DND-41 (cell line): Measurements from ENCODE around the gene ZMYM4.

ENCODE experiments used
- ATAC-seq: fragments of 200-7000 bp; cut with Tn5 transposase; 3 replicates; pipeline ENCODE4 v1.9.1; 2021; ENCODE audit warnings: low read depth; ENCODE audit not compliant: insufficient read depth
- DNase-seq: peaks from one replicate; pipeline ENCODE4 v3.0.0-alpha.2; 2020
- H2AFZ ChIP-seq: 2 replicates; pipeline ENCODE4 v1.6.0; 2012; ENCODE audit warnings: low read depth, low read length
- H3K27ac ChIP-seq: 2 replicates; pipeline ENCODE4 v1.5.1; 2012; ENCODE audit warnings: low read length, inconsistent platforms
- H3K27me3 ChIP-seq: fragments of 200-600 bp; sonication (generic); 2 replicates; pipeline ENCODE4 v1.6.0; 2012; ENCODE audit warnings: low read length, mild to moderate bottlenecking, inconsistent platforms; ENCODE audit not compliant: insufficient read depth, poor library complexity
- H3K36me3 ChIP-seq: 2 replicates; pipeline ENCODE4 v1.5.1; 2012; ENCODE audit warnings: low read length, inconsistent platforms; ENCODE audit not compliant: insufficient read depth
- H3K4me1 ChIP-seq: 2 replicates; pipeline ENCODE4 v1.5.1; 2012; ENCODE audit warnings: mild to moderate bottlenecking, low read length; ENCODE audit not compliant: insufficient read depth
- H3K4me2 ChIP-seq: 2 replicates; pipeline ENCODE4 v1.6.0; 2012; ENCODE audit warnings: mild to moderate bottlenecking, moderate library complexity, low read length, inconsistent platforms; ENCODE audit not compliant: insufficient read depth
- H3K4me3 ChIP-seq, 2 experiments: fragments of 200-600 bp in 1 of 2; shearing (Covaris generic) in 1 of 2; 2 replicates each; pipeline ENCODE4 v1.5.1; 2012 to 2016; ENCODE audit warnings: inconsistent platforms in 2 of 2, low read length in 2 of 2, mild to moderate bottlenecking in 2 of 2, low read depth in 1 of 2, moderate library complexity in 1 of 2
- H3K79me2 ChIP-seq: 2 replicates; pipeline ENCODE4 v1.6.0; 2012; ENCODE audit warnings: low read length, inconsistent platforms; ENCODE audit not compliant: insufficient read depth
- H3K9ac ChIP-seq: 2 replicates; pipeline ENCODE4 v1.6.0; 2012; ENCODE audit warnings: low read depth, mild to moderate bottlenecking, inconsistent platforms, low read length, moderate library complexity
- H3K9me3 ChIP-seq: 2 replicates; pipeline ENCODE4 v1.5.1; 2012; ENCODE audit warnings: low read length, moderate library complexity, mild to moderate bottlenecking, inconsistent platforms; ENCODE audit not compliant: insufficient read depth, severe bottlenecking
- H4K20me1 ChIP-seq: 2 replicates; pipeline ENCODE4 v1.6.0; 2012; ENCODE audit warnings: low read length; ENCODE audit not compliant: insufficient read depth
- CTCF ChIP-seq: IDR thresholded peaks from 2 replicates; pipeline ENCODE4 v1.5.1; 2012; ENCODE audit warnings: borderline replicate concordance, low read length, moderate library complexity, mild to moderate bottlenecking; ENCODE audit not compliant: poor library complexity, severe bottlenecking; ENCODE audit errors: extremely low read depth
- EZH2 ChIP-seq: IDR thresholded peaks from 3 replicates; pipeline ENCODE4 v1.6.1; 2012; ENCODE audit warnings: borderline replicate concordance, low read depth, mild to moderate bottlenecking, moderate library complexity, low read length, inconsistent platforms; ENCODE audit not compliant: severe bottlenecking

ZMYM4 gene

GRCh38 chr1:35284852-35285251, 16.3 kb downstream of the ZMYM4 start:
- TF ChIP-seq CTCF (no peak), EZH2 (no peak)
- no peaks in the 10 kb centered on the region for H3K9me3 ChIP-seq
- no peak for ATAC-seq

GRCh38 chr1:35285771-35286606, 17.5 kb downstream of the ZMYM4 start:
- peaks cover 16% of the 10 kb centered on the region for H3K36me3 ChIP-seq

More at GRCh38 chr1:35284852-35285251, 16.3 kb downstream of the ZMYM4 start:
- no peak overlapping the region for H2AFZ ChIP-seq
- no peak overlapping the region for H3K4me3 ChIP-seq
- peaks cover 19% of the 10 kb centered on the region for H3K36me3 ChIP-seq
- no peaks in the 10 kb centered on the region for H3K27me3 ChIP-seq
- peaks cover 16% of the 10 kb centered on the region for H3K4me1 ChIP-seq
- DNase-seq = no peak
- peaks cover 18% of the 10 kb centered on the region; the same call in 1 of the 2 replicates for H4K20me1 ChIP-seq
- no peak overlapping the region for H3K9ac ChIP-seq
- H3K27ac ChIP-seq = no peak overlapping the region
- H3K4me2 ChIP-seq = no peak overlapping the region
- H3K79me2 ChIP-seq = peaks cover 87% of the 10 kb centered on the region

GRCh38 chr1:35287807-35288640, 19.5 kb downstream of the ZMYM4 start:
- no peaks in the 10 kb centered on the region for H3K27me3 ChIP-seq
- no peak overlapping the region for H2AFZ ChIP-seq
- no peak overlapping the region for H3K9ac ChIP-seq
- TF ChIP-seq EZH2 (no peak), CTCF (no peak)
- H3K9me3 ChIP-seq = no peaks in the 10 kb centered on the region
- no peak overlapping the region for H3K4me2 ChIP-seq
- peaks cover 21% of the 10 kb centered on the region for H3K36me3 ChIP-seq
- H3K79me2 ChIP-seq = peaks cover 84% of the 10 kb centered on the region
- H3K4me1 ChIP-seq = peaks cover 16% of the 10 kb centered on the region
- no peak overlapping the region for H3K27ac ChIP-seq
- peaks cover 26% of the 10 kb centered on the region; the same call in 1 of the 2 replicates for H4K20me1 ChIP-seq
- DNase-seq (no peak), ATAC-seq (no peak)
- no peak overlapping the region for H3K4me3 ChIP-seq

More at GRCh38 chr1:35285771-35286606, 17.5 kb downstream of the ZMYM4 start:
- peak; percentile 15 for DNase-seq
- peaks cover 18% of the 10 kb centered on the region; the same call in 1 of the 2 replicates for H4K20me1 ChIP-seq
- no peaks in the 10 kb centered on the region for H3K9me3 ChIP-seq
- no peaks in the 10 kb centered on the region for H3K27me3 ChIP-seq
- no peak overlapping the region; the same call in 1 of the 2 replicates for H3K27ac ChIP-seq
- H3K4me2 ChIP-seq = no peak overlapping the region
- H3K9ac ChIP-seq = no peak overlapping the region
- peaks cover 83% of the 10 kb centered on the region for H3K79me2 ChIP-seq
- no peak overlapping the region for H3K4me3 ChIP-seq
- TF ChIP-seq EZH2 (no peak), CTCF (no peak)
- H3K4me1 ChIP-seq = peaks cover 16% of the 10 kb centered on the region
- peak; percentile 84 for ATAC-seq
- H2AFZ ChIP-seq = no peak overlapping the region
